Measurements from ENCODE around the gene OR4E1.

OR4E1 gene

GRCh38 chr14:21673718-21674117 is at the start of gene OR4E1:
Gene OR4E1, minus strand, starts transcription at chr14:21673818. Its CDS starts 2,883 bp downstream, at chr14:21670935.
- Histone ChIP-seq H3K4me3 (no peak within 1 kb of the TSS), H3K27ac (no peak within 1 kb of the TSS)
- TF ChIP-seq, protein P1, sequence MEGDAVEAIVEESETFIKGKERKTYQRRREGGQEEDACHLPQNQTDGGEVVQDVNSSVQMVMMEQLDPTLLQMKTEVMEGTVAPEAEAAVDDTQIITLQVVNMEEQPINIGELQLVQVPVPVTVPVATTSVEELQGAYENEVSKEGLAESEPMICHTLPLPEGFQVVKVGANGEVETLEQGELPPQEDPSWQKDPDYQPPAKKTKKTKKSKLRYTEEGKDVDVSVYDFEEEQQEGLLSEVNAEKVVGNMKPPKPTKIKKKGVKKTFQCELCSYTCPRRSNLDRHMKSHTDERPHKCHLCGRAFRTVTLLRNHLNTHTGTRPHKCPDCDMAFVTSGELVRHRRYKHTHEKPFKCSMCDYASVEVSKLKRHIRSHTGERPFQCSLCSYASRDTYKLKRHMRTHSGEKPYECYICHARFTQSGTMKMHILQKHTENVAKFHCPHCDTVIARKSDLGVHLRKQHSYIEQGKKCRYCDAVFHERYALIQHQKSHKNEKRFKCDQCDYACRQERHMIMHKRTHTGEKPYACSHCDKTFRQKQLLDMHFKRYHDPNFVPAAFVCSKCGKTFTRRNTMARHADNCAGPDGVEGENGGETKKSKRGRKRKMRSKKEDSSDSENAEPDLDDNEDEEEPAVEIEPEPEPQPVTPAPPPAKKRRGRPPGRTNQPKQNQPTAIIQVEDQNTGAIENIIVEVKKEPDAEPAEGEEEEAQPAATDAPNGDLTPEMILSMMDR (IDR thresholded peaks at IDR 0.05), result no peak

GRCh38 chr14:21721504-21721903 is 47.9 kb upstream of the OR4E1 start:
- TF ChIP-seq, protein P1 (IDR thresholded peaks at IDR 0.05), result no peak
- H3K27ac ChIP-seq, result no peak overlapping the region
- DNase-seq (ENCODE audit: low spot score), result no peak
- no peak overlapping the region for H3K4me3 ChIP-seq

More at GRCh38 chr14:21673718-21674117, at the start of gene OR4E1:
- no peak for DNase-seq (ENCODE audit: low spot score)

GRCh38 chr14:21719841-21720240 is 46.2 kb upstream of the OR4E1 start:
- H3K27ac ChIP-seq, result no peak overlapping the region
- no peak overlapping the region for H3K4me3 ChIP-seq
- TF ChIP-seq, protein P1 (IDR thresholded peaks at IDR 0.05), result no peak
- DNase-seq (ENCODE audit: low spot score), result no peak

DNA sequence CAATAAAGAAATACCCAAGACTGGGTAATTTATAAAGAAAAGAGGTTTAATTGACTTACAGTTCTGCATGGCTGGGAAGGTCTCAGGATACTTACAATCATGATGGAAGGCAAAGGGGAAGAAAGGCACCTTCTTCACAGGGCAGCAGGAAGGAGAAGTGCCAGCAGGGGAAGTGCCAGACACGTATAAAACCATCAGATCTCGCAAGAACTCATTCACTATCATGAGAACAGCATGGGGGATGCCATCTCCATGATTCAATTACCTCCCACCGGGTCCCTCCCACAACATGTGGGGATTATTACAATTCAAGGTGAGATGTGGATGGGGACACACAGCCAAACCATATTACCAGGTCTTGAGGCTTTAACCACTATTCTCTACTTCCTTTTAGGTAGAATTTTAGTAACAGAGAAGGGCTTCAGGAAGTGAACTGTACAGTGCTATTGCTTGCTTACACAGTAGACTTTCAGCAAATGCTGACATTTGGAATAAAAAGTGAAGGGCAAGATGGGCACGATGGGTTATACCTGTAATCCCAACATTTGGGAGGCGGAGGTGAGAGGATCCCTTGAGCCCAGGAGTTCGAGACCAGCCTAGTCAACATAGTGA is 40.8 kb upstream of the OR4E1 start:
- no peak for DNase-seq (ENCODE audit: low spot score)
- no peak overlapping the region for H3K27ac ChIP-seq
- H3K4me3 ChIP-seq, result no peak overlapping the region
- TF ChIP-seq, protein P1 (IDR thresholded peaks at IDR 0.05), result no peak

- H3K4me3 ChIP-seq, result no peak overlapping the region
- no peak for DNase-seq (ENCODE audit: low spot score)
- TF ChIP-seq, protein P1 (IDR thresholded peaks at IDR 0.05), result no peak
- no peak overlapping the region for H3K27ac ChIP-seq
Observed at GRCh38 chr14:21712036-21712435, 38.4 kb upstream of the OR4E1 start.

DNA sequence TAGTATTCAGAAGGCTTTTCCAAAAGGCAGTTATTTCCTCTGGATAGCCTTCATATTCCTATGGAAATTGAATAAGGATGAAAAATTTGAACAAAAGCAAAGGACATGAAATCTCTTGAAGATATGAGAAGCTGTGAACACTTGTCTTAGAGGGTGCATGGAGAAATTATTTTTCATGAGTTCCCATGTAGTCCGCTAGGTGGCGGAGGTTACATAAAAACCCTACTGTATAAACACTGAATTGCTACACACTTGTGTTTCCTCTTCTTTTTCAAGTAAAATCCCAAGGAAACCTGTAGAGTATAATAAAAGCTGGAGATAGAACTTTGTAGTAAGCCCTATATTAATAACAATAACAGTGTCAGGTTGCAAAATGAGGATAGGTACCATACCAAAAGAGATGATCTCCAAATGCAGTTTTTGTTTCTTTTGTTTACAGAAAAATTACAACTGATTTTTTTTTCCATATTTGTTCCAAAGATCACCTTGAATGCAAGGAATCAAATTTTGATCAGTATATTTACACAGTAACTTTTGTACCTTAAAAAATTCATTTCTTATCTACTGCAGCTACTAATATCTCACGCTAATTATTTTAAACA is 37.8 kb upstream of the OR4E1 start:
- TF ChIP-seq, protein P1 (IDR thresholded peaks at IDR 0.05), result peak; percentile 47
- no peak overlapping the region for H3K4me3 ChIP-seq
- DNase-seq (ENCODE audit: low spot score), result no peak
- no peak overlapping the region for H3K27ac ChIP-seq

DNA sequence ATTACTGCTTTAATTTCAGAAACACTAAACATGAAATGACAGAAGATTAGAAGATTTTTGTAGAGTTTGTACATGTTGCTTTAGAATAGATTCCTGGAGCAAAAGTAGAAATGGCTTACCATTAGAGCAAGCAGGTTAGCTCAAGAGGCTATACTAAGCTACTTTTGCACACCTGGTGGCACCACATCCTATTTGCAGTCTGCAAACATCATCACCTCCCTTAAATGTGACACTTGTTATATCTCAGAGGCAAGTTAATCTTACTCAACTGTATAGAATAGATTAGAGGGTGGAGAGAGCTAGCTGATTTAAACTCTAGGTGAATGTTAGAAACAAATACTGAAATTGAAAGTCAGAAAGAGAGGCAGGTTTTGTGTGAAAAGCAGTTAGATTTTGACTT is 30.7 kb upstream of the OR4E1 start:
- TF ChIP-seq, protein P1 (IDR thresholded peaks at IDR 0.05), result no peak
- H3K27ac ChIP-seq, result no peak overlapping the region
- H3K4me3 ChIP-seq, result no peak overlapping the region
- no peak for DNase-seq (ENCODE audit: low spot score)
